NCI-H128 (cell line): ENCODE results near the gene MAPK1IP1L.
"Not testable (repeated sequence)": the region's sequence is repeated elsewhere in the genome, so short reads cannot be mapped to it uniquely, and the experiment has no call there.

Source experiments
- DNase-seq: peaks from one replicate; lab custom pipeline; 2025; ENCODE audit not compliant: unreplicated experiment; lab: John Stamatoyannopoulos, UW

The MAPK1IP1L gene

GRCh38 chr14:55053500-55053899 is 2.1 kb downstream of the MAPK1IP1L start:
- DNase-seq: no peak

DNA sequence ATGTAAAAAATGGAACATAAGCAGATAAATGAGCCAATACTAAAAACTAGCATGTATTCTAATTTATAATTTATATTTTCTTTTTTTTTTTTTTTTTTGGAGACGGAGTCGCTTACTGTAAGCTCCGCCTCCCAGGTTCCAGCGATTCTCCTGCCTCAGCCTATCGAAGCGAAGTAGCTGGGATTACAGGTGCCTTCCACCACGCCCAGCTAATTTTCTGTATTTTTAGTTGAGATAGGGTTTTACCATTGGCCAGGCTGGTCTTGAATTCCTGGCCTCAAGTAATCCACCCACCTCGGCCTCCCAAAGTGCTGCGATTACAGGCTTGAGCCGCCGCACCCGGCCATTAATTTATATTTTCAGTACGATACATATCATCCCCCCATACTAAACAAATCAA is 2.7 kb downstream of the MAPK1IP1L start:
- DNase-seq: no peak

GRCh38 chr14:55057919-55058318 is 6.5 kb downstream of the MAPK1IP1L start:
- no peak for DNase-seq

- no peak for DNase-seq
Measured at GRCh38 chr14:55059333-55059732, 7.9 kb downstream of the MAPK1IP1L start.

DNA sequence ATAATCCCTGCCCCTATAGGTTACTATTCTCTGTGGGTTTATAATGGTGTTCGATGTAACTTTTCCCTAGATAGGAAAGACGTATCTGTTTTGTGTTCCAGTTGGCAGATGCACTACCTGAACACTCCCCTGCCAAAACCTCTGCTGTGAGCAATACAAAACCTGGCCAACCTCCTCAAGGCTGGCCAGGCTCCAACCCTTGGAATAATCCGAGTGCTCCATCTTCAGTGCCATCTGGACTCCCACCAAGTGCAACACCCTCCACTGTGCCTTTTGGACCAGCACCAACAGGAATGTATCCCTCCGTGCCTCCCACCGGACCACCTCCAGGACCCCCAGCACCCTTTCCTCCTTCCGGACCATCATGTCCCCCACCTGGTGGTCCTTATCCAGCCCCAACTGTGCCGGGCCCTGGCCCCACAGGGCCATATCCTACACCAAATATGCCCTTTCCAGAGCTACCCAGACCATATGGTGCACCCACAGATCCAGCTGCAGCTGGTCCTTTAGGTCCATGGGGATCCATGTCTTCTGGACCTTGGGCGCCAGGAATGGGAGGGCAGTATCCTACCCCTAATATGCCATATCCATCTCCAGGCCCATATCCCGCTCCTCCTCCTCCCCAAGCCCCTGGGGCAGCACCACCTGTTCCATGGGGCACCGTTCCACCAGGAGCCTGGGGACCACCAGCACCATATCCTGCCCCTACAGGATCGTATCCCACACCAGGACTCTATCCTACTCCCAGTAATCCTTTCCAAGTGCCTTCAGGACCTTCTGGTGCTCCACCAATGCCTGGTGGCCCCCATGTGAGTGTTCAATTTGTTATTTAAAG is 11.3 kb downstream of the MAPK1IP1L start:
- no peak for DNase-seq

- DNase-seq: not testable (repeated sequence)
Measured at GRCh38 chr14:55064896-55065295, 13.4 kb downstream of the MAPK1IP1L start.

- DNase-seq: no peak
Measured at GRCh38 chr14:55065411-55065810, 14.0 kb downstream of the MAPK1IP1L start.

DNA sequence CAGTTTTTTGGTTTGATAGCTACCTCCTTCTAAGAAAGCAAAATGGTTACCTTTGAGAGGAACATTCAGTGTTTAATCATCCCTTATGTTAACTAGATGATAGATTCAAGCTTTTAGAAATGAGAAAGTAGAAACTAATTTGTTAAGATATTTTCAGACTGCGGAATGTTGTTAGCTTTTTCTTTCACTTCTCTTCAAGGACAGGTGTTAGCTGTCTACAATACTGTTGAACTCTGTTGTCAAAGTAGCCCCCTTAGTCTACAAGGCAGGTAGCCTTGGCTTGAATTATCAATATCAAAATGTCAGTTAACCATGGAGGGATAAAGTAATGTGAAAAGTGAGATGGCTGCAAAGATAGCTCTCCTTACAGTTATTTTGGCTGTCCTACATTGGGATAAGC is 14.8 kb downstream of the MAPK1IP1L start:
- no peak for DNase-seq

DNA sequence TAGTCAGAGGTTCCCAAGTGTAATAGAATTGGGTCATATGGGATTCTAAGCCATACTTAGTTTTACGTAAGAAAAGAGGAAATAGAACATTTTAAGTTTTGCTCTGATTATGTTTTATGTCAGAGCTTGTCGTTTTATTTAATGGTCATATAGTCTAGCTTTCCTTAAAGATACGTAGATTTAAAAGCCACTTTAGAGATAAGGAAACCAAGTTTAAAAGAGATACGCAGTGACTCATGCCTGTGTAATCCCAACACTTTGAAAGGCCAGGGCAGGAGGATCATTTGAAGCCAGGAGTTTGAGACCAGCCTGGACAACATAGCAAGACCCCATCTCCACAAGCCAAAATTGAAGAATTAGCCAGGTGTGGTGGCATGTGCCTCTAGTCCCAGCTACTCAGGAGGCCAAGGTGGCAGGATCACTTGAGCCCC is 19.5 kb downstream of the MAPK1IP1L start:
- DNase-seq: no peak

DNA sequence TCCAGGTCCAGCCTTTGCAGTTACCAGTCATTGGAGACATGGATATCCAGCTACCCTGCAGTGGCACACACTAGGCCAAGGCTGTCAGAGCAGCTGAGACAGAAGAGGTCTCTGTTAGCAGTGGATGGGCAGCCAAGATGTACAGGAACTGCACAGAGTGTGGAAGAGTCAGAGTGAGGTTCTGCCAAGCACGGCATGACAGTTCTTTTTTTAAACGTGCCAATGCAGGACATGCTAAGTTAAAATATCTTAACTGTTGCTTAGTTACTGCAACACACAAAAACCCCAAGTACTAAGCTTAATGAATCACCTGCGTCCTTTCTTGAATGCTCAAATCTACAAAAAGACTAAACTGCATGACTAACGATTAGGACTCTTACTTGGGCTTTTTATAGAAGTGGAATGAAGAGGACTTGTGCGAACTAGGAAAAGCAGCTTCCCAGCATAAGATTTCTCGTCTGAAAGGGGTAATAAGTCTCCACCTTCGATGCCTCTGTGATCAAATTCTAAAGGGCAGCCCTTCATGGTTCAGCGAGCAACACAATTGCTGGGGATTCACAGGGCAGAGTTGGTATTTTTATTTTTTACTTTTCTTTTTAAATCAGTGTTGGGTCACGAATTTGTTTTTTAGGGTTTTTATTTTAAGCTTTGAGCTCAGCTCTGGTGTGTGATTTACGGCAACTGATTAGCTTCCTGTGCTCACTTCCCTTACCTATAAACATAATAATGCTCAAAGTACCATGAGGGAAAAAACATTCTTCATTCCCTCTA is 20.6 kb downstream of the MAPK1IP1L start:
- no peak for DNase-seq

DNA sequence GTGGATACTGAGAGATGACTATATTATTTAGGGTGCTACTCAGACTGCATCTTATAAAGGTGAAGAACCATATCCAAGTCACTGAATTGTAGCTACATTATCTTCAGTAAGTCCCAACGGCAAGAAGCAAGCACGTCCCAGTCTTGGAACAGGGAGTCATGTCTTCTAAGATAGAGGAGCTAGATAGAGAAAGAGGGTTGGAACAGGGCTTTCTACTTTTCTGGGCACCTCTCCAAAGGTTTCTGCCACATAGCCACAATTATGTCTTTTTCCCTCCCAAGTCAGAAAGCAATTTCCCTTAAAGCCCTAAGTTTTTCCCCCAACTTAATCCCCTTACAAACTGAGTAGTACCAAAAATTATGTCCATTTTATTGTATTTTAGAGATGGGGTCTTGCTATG is 22.4 kb downstream of the MAPK1IP1L start:
- DNase-seq: no peak

DNA sequence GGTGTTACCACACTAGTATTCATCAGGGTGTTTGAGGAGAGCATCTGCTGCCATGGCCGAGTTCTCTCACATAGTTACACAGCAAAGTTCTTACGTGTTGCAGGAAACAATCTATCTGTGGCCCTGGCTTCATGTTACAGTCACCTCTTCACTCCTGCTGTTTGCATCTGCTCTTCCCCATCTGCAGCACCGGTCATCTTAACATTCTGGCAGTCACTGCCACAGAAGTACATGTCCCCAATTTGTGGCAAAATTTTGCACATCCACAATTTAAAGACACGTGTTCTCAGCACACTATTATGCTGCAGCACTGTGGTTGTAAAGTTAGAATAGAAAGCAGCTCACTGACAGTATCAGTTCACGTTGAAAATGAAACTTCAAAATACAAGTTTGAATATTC is 23.2 kb downstream of the MAPK1IP1L start:
- DNase-seq: no peak

GRCh38 chr14:55075628-55076175 is 24.3 kb downstream of the MAPK1IP1L start:
- no peak for DNase-seq

- DNase-seq: no peak
Measured at GRCh38 chr14:55077170-55078151, 26.0 kb downstream of the MAPK1IP1L start.

DNA sequence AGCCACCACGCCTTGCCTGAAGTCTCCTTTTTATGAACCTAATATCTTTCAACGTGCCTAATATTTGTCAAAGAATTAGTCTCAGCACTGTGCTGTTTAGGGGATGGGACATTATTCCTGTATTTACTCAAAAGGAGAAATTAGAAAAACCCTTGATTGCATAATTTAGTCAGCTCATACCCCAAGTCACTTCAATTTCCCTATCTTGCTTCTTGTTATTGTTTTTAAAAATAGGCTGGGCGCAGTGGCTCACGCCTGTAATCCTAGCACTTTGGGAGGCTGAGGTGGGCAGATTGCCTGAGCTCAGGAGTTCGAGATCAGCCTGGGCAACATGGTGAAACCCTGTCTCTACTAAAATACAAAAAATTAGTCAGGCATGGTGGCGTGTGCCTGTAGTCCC is 28.5 kb downstream of the MAPK1IP1L start:
- DNase-seq: not testable (repeated sequence)

DNA sequence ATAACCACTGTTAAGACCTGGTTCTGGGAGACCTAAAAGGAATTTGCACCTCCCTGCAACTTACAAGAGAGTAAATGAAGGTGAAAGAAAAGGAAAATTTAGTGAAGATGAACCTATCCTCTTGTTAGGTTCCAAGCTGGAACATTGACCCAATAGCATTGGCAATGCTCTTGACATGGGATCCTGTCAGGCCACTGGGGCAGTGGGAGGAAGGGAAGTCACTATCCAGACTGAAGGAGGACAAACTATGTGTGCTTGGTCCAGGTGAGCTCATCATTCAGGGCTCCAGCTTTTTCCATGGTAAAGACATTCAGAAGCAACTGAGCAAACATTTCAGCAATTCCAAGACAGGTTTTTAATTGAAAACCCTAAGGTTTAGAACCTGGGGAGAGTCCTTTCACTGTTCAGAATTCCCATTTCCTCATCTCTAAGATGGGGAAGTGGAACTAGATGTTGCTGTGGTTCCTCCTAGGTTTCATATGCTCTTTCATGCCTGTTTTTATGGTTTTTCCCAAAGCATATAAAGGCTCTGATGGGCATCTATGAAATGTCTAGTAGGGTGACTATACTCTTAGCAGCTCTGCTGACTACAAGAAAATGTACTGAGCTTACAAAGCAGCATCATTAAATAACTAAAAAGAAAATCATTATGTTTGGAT is 33.1 kb downstream of the MAPK1IP1L start:
- no peak for DNase-seq

GRCh38 chr14:55085060-55085660 is 33.7 kb downstream of the MAPK1IP1L start:
- no peak for DNase-seq

- no peak for DNase-seq
Measured at GRCh38 chr14:55086938-55087337, 35.5 kb downstream of the MAPK1IP1L start.

- no peak for DNase-seq
Measured at GRCh38 chr14:55088356-55088755, 36.9 kb downstream of the MAPK1IP1L start.

DNA sequence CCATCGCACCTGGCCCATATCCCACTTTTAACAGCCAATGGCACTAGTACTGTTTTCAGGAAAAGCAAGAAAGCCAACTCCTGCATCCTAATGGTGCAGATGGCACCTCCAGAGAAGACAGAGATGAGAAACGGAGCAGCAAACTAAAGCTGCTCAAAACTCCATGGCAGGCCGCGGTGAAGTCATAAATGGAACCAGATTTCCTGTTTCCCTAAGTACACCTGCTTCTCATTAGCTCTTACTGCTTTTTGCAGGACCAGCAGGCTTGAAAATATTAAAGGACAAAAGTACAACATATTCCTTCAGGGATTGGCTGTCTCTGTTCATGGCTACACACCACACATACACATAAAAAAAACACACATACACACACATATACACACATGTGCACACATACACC is 40.9 kb downstream of the MAPK1IP1L start:
- DNase-seq: no peak
